SU-DHL-6 (cell line): ENCODE data around the gene NADK.

Source experiments
- H2AFZ ChIP-seq: fragments of 200-600 bp; sonication (generic); 2 replicates; pipeline ENCODE4 v1.6.1; 2014; ENCODE audit warnings: low read depth, mild to moderate bottlenecking, moderate library complexity, mixed read lengths, antibody characterized with exemption, low read length; ENCODE audit not compliant: severe bottlenecking
- H3F3A ChIP-seq: fragments of 200-600 bp; shearing (Covaris generic); 2 replicates; pipeline ENCODE4 v1.6.0; 2016; ENCODE audit warnings: antibody characterized with exemption, mild to moderate bottlenecking; ENCODE audit not compliant: insufficient read depth
- H3K27ac ChIP-seq: fragments of 200-600 bp; sonication (generic); 2 replicates; pipeline ENCODE4 v1.5.1; 2016; ENCODE audit warnings: low read depth, mild to moderate bottlenecking, low read length, moderate library complexity, mixed read lengths
- H3K27me3 ChIP-seq: fragments of 200-600 bp; sonication (generic), shearing (Covaris generic); 2 replicates; pipeline ENCODE4 v1.6.0; 2014; ENCODE audit warnings: mild to moderate bottlenecking, low read length
- H3K36me3 ChIP-seq: fragments of 200-600 bp; sonication (generic); 2 replicates; pipeline ENCODE4 v1.6.1; 2014; ENCODE audit warnings: mild to moderate bottlenecking, low read length, mixed read lengths
- H3K4me2 ChIP-seq: fragments of 300-600, 200-600 bp; shearing (Covaris generic), sonication (generic); 2 replicates; pipeline ENCODE4 v1.6.0; 2014; ENCODE audit warnings: low read length, low read depth, mild to moderate bottlenecking; ENCODE audit not compliant: poor library complexity, severe bottlenecking
- H3K4me3 ChIP-seq: fragments of 200-600 bp; sonication (generic); 2 replicates; pipeline ENCODE4 v1.5.1; 2014; ENCODE audit warnings: antibody characterized with exemption, low read length, mild to moderate bottlenecking, mixed read lengths; ENCODE audit not compliant: insufficient read depth, poor library complexity, severe bottlenecking
- H3K79me2 ChIP-seq: fragments of 200-600 bp; sonication (generic); 2 replicates; pipeline ENCODE4 v1.6.1; 2014; ENCODE audit warnings: mild to moderate bottlenecking, low read length, moderate library complexity; ENCODE audit not compliant: insufficient read depth
- H3K9ac ChIP-seq: fragments of 200-600 bp; sonication (generic); 2 replicates; pipeline ENCODE4 v1.7.0; 2014; ENCODE audit warnings: mild to moderate bottlenecking, low read length
- H3K9me2 ChIP-seq: fragments of 200-600 bp; sonication (generic); replicated peaks from 2 replicates; pipeline ENCODE4 v1.6.1; 2014; ENCODE audit warnings: low read length; ENCODE audit not compliant: insufficient read depth
- H3K9me3 ChIP-seq: fragments of 200-600 bp; sonication (generic); 2 replicates; pipeline ENCODE4 v1.6.1; 2014; ENCODE audit warnings: low read length, mixed read lengths; ENCODE audit not compliant: insufficient read depth
- H4K20me1 ChIP-seq: fragments of 200-600 bp; sonication (generic); 2 replicates; pipeline ENCODE4 v1.6.1; 2014; ENCODE audit warnings: low read depth, mild to moderate bottlenecking, antibody characterized with exemption, low read length, moderate library complexity, mixed read lengths
- EZH2phosphoT487 ChIP-seq: fragments of 200-600 bp; sonication (generic), shearing (Covaris generic); conservative IDR thresholded peaks from 2 replicates; pipeline ENCODE4 v1.6.1; 2018; ENCODE audit warnings: mild to moderate bottlenecking, antibody characterized with exemption, low read length, moderate library complexity, mixed read lengths
- TF ChIP-seq, protein P1 (sequence below): fragments of 200-600 bp; sonication (generic); IDR thresholded peaks from one replicate; pipeline ENCODE4 v1.5.1; 2017; ENCODE audit warnings: antibody characterized with exemption, mild to moderate bottlenecking, low read length, moderate library complexity; ENCODE audit not compliant: insufficient read depth, poor library complexity, severe bottlenecking

NADK gene

DNA sequence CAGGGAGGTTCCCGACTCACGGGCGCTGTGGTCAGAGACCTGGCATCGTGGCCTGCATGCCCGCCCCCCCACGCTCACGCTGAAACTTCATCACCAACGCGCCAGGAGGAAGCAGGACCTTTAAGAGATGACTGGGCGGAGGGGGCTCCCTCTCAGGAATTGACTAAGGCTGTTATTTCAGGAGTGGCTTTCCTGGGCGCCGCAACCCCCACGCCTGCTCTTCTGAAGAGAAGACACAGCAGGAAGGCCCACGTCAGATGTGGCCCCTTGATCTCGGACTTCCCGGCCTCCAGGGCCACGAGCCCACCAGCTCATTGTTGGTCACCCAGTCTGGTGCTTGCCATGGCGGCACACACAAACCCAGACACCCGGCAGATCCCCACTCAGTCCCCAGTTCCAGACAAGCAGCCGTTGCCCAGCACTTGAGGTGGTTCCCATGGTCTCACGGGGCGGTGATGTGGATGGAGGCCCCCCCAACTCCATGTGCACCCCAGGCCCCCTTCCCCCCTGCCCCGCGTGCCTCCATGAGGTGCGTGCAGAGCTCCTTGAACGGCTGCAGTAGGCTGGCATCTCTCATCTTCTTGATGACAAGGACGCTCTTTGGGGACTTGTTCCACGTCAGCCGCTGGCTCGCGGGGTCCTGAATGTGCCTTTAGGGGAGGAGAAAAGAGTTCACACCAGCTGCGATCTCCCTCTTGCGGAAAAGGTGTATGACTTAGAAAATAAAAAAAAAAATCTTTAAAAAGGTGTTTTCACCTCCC lies 21.4 kb downstream of the NADK start:
- Histone ChIP-seq H2AFZ (no peak overlapping the region), H3K9me3 (no peaks in the 10 kb centered on the region), H4K20me1 (no peaks in the 10 kb centered on the region; the same call in 1 of the 2 replicates), H3K4me3 (no peak overlapping the region), H3F3A (peaks cover 5% of the 10 kb centered on the region; the same call in 1 of the 2 replicates), H3K27ac (no peak overlapping the region), H3K9ac (no peak overlapping the region), H3K27me3 (no peaks in the 10 kb centered on the region), H3K4me2 (no peak overlapping the region), H3K36me3 (no peaks in the 10 kb centered on the region), H3K79me2 (peaks cover 28% of the 10 kb centered on the region), H3K9me2 (no peaks in the 10 kb centered on the region)
- TF ChIP-seq, protein P1, sequence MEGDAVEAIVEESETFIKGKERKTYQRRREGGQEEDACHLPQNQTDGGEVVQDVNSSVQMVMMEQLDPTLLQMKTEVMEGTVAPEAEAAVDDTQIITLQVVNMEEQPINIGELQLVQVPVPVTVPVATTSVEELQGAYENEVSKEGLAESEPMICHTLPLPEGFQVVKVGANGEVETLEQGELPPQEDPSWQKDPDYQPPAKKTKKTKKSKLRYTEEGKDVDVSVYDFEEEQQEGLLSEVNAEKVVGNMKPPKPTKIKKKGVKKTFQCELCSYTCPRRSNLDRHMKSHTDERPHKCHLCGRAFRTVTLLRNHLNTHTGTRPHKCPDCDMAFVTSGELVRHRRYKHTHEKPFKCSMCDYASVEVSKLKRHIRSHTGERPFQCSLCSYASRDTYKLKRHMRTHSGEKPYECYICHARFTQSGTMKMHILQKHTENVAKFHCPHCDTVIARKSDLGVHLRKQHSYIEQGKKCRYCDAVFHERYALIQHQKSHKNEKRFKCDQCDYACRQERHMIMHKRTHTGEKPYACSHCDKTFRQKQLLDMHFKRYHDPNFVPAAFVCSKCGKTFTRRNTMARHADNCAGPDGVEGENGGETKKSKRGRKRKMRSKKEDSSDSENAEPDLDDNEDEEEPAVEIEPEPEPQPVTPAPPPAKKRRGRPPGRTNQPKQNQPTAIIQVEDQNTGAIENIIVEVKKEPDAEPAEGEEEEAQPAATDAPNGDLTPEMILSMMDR, result no peak
- TF ChIP-seq EZH2phosphoT487, result no peak

DNA sequence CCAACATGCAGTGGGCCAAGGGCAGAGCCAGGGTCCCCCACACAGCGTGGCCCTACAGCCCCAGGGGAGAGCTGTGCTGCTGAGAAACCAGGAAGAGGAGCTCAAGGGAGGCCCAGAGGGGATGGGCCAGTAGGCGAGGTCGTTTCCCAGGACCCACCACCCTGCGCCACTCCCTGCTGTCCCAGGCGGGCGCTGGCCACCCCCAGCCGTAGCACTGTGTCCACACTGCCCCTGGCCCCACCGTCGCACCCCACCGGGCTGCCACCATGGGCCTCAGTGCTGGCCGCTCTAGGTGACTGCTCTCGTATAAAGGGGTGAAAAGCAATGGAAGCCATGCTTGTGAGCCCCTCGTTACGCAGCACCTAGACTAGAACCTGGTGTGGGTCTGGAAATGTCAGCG lies 22.4 kb downstream of the NADK start:
- H2AFZ ChIP-seq, result no peak overlapping the region
- TF ChIP-seq, protein P1, result no peak
- no peak for TF ChIP-seq EZH2phosphoT487
- no peak overlapping the region for H3K4me3 ChIP-seq
- no peaks in the 10 kb centered on the region for H3K36me3 ChIP-seq
- no peak overlapping the region for H3K4me2 ChIP-seq
- peaks cover 21% of the 10 kb centered on the region for H3K79me2 ChIP-seq
- H3K9me3 ChIP-seq, result no peaks in the 10 kb centered on the region
- no peak overlapping the region for H3K27ac ChIP-seq
- no peak overlapping the region for H3K9ac ChIP-seq
- H3F3A ChIP-seq, result peaks cover 5% of the 10 kb centered on the region; the same call in 1 of the 2 replicates
- no peaks in the 10 kb centered on the region for H3K9me2 ChIP-seq
- no peaks in the 10 kb centered on the region for H3K27me3 ChIP-seq
- H4K20me1 ChIP-seq, result no peaks in the 10 kb centered on the region

DNA sequence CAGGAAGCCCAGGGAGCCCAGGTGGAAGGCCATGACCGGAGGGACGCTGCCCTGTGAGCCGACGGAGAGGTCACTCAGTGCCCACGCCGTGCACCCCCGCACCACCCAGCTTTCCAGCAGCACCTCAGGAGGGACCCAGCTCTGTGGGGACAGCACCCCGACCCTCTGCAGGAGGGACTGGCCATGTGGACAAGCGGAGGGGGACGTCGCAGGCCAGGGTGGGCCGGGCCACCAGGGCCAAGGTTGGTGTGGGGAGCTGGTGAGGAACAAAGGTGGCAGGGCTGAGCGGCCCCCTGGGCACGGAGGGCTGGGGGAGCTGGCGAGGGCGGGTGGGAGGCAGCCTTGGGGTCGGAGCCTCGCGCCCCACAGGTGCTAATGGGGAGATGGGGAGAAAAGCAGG lies 22.8 kb downstream of the NADK start:
- TF ChIP-seq, protein P1, result no peak
- no peak for TF ChIP-seq EZH2phosphoT487
- no peak overlapping the region for H3K27ac ChIP-seq
- no peak overlapping the region for H2AFZ ChIP-seq
- no peaks in the 10 kb centered on the region for H3K9me3 ChIP-seq
- no peak overlapping the region for H3K4me3 ChIP-seq
- H3K27me3 ChIP-seq, result no peaks in the 10 kb centered on the region
- no peaks in the 10 kb centered on the region for H3K36me3 ChIP-seq
- no peaks in the 10 kb centered on the region for H4K20me1 ChIP-seq
- peaks cover 16% of the 10 kb centered on the region for H3K79me2 ChIP-seq
- H3K4me2 ChIP-seq, result no peak overlapping the region
- H3F3A ChIP-seq, result peaks cover 5% of the 10 kb centered on the region; the same call in 1 of the 2 replicates
- no peaks in the 10 kb centered on the region for H3K9me2 ChIP-seq
- H3K9ac ChIP-seq, result no peak overlapping the region
